ENCODE data around the gene ARHGAP9.
A peak's percentile ranks its signal among the peaks of the same experiment; 100 is the strongest.

Gene ARHGAP9

DNA sequence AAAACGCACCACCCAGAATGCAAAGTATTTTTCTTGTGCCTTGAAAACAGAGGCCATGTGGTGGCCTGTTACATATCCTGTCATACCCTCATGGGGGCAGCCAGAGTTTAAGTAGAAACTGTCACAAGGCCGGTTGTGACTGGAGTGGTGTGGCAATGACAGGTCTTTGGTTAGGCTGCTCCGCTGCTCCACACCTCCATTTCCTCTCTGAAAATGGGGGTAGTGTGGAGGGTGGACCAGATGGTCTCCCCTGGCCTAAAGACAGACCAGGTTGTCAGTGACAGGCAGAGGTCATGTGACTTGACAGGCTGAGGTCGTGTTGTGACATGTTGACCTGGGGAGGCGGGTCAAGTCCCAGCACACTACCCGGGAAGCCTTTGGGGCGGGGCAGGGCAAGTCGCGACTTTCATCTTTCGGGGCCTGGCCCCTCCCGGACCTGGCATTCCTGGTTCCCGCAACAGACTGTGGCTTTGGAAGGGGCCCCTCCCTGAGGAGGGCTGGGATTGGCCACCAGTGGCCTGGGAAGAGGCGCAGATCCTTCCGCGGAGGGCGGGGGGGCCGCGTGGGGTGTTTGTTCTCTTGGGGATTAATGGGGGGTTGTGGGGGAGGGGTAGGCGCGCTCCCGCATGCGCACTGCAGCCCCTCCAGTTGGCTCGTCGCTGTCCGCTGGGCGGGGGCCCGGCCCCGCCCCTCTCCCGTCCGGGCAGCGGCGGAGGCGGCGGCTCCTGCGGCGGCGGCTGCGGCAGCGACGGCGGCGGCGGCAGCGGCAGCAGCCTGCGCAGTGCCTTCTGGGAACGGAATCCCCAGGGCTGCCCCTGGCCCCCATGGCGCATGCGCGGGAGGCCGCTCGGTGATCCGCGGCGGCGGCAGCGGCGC lies 42.6 kb upstream of the ARHGAP9 start, which contains the start of gene MBD6 (continued):
- TF ChIP-seq, protein P1, sequence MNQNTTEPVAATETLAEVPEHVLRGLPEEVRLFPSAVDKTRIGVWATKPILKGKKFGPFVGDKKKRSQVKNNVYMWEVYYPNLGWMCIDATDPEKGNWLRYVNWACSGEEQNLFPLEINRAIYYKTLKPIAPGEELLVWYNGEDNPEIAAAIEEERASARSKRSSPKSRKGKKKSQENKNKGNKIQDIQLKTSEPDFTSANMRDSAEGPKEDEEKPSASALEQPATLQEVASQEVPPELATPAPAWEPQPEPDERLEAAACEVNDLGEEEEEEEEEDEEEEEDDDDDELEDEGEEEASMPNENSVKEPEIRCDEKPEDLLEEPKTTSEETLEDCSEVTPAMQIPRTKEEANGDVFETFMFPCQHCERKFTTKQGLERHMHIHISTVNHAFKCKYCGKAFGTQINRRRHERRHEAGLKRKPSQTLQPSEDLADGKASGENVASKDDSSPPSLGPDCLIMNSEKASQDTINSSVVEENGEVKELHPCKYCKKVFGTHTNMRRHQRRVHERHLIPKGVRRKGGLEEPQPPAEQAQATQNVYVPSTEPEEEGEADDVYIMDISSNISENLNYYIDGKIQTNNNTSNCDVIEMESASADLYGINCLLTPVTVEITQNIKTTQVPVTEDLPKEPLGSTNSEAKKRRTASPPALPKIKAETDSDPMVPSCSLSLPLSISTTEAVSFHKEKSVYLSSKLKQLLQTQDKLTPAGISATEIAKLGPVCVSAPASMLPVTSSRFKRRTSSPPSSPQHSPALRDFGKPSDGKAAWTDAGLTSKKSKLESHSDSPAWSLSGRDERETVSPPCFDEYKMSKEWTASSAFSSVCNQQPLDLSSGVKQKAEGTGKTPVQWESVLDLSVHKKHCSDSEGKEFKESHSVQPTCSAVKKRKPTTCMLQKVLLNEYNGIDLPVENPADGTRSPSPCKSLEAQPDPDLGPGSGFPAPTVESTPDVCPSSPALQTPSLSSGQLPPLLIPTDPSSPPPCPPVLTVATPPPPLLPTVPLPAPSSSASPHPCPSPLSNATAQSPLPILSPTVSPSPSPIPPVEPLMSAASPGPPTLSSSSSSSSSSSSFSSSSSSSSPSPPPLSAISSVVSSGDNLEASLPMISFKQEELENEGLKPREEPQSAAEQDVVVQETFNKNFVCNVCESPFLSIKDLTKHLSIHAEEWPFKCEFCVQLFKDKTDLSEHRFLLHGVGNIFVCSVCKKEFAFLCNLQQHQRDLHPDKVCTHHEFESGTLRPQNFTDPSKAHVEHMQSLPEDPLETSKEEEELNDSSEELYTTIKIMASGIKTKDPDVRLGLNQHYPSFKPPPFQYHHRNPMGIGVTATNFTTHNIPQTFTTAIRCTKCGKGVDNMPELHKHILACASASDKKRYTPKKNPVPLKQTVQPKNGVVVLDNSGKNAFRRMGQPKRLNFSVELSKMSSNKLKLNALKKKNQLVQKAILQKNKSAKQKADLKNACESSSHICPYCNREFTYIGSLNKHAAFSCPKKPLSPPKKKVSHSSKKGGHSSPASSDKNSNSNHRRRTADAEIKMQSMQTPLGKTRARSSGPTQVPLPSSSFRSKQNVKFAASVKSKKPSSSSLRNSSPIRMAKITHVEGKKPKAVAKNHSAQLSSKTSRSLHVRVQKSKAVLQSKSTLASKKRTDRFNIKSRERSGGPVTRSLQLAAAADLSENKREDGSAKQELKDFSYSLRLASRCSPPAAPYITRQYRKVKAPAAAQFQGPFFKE (tag by site-specific recombination; IDR thresholded peaks at IDR 0.05; ENCODE audit: borderline replicate concordance), result no peak
- TF ChIP-seq ZNF48 (tag by site-specific recombination; IDR thresholded peaks at IDR 0.05) (no peak), ZFP69B (tag by site-specific recombination; IDR thresholded peaks at IDR 0.05) (peak; percentile 63), ZNF571 (tag by site-specific recombination; IDR thresholded peaks at IDR 0.05) (no peak), BCL11B (tag by site-specific recombination; IDR thresholded peaks at IDR 0.05; ENCODE audit: low read depth) (peak; percentile 95), ZNF473 (tag by site-specific recombination; IDR thresholded peaks at IDR 0.05) (no peak), OSR2 (tag by site-specific recombination; IDR thresholded peaks at IDR 0.05) (0 out of 2 replicates have a peak, but pooled peaks have one; percentile 36), KLF9 (tag by site-specific recombination; IDR thresholded peaks at IDR 0.05; ENCODE audit: low read depth) (peak; percentile 74), ZNF223 (tag by site-specific recombination; IDR thresholded peaks at IDR 0.05) (no peak), ZNF555 (tag by site-specific recombination; conservative IDR thresholded peaks at IDR 0.05) (no peak), ZSCAN23 (tag by site-specific recombination; IDR thresholded peaks at IDR 0.05) (0 out of 2 replicates have a peak, but pooled peaks have one; percentile 55), ZNF830 (tag by site-specific recombination; IDR thresholded peaks at IDR 0.05; ENCODE audit: low read depth) (no peak), ZNF768 (tag by site-specific recombination; IDR thresholded peaks at IDR 0.05) (no peak), ZFP3 (tag by site-specific recombination; IDR thresholded peaks at IDR 0.05; ENCODE audit: low read depth) (no peak), ZNF394 (tag by site-specific recombination; IDR thresholded peaks at IDR 0.05; ENCODE audit: borderline replicate concordance) (peak; percentile 86), SP2 (tag by site-specific recombination; IDR thresholded peaks at IDR 0.05) (peak; percentile 75), ZNF785 (tag by site-specific recombination; IDR thresholded peaks at IDR 0.05) (no peak), ZNF843 (tag by site-specific recombination; IDR thresholded peaks at IDR 0.05) (peak; percentile 60), ZNF548 (tag by site-specific recombination; IDR thresholded peaks at IDR 0.05) (no peak), ZNF324 (tag by site-specific recombination; IDR thresholded peaks at IDR 0.05) (peak; percentile 74; the same call in 1 of the 2 replicates), ZNF558 (tag by site-specific recombination; IDR thresholded peaks at IDR 0.05) (0 out of 2 replicates have a peak, but pooled peaks have one; percentile 23), MZF1 (tag by site-specific recombination; IDR thresholded peaks at IDR 0.05; ENCODE audit: borderline replicate concordance) (peak; percentile 27; the same call in 1 of the 2 replicates), ZNF530 (tag by site-specific recombination; IDR thresholded peaks at IDR 0.05; ENCODE audit: low read depth) (no peak), ZNF174 (tag by site-specific recombination; IDR thresholded peaks at IDR 0.05) (no peak), ZNF366 (tag by site-specific recombination; conservative IDR thresholded peaks at IDR 0.05) (peak; percentile 96), SP3 (tag by site-specific recombination; IDR thresholded peaks at IDR 0.05) (peak; percentile 90), ZXDB (tag by site-specific recombination; IDR thresholded peaks at IDR 0.05) (peak; percentile 72), SCRT2 (tag by site-specific recombination; IDR thresholded peaks at IDR 0.05) (peak; percentile 83)
- TF ChIP-seq, protein P2, sequence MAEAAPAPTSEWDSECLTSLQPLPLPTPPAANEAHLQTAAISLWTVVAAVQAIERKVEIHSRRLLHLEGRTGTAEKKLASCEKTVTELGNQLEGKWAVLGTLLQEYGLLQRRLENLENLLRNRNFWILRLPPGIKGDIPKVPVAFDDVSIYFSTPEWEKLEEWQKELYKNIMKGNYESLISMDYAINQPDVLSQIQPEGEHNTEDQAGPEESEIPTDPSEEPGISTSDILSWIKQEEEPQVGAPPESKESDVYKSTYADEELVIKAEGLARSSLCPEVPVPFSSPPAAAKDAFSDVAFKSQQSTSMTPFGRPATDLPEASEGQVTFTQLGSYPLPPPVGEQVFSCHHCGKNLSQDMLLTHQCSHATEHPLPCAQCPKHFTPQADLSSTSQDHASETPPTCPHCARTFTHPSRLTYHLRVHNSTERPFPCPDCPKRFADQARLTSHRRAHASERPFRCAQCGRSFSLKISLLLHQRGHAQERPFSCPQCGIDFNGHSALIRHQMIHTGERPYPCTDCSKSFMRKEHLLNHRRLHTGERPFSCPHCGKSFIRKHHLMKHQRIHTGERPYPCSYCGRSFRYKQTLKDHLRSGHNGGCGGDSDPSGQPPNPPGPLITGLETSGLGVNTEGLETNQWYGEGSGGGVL (tag by site-specific recombination; IDR thresholded peaks at IDR 0.05), result peak; percentile 71
- TF ChIP-seq, protein P3, sequence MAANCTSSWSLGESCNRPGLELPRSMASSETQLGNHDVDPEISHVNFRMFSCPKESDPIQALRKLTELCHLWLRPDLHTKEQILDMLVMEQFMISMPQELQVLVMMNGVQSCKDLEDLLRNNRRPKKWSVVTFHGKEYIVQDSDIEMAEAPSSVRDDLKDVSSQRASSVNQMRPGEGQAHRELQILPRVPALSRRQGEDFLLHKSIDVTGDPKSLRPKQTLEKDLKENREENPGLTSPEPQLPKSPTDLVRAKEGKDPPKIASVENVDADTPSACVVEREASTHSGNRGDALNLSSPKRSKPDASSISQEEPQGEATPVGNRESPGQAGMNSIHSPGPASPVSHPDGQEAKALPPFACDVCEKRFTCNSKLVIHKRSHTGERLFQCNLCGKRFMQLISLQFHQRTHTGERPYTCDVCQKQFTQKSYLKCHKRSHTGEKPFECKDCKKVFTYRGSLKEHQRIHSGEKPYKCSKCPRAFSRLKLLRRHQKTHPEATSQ (tag by site-specific recombination; IDR thresholded peaks at IDR 0.05), result no peak
- TF ChIP-seq, protein P4, sequence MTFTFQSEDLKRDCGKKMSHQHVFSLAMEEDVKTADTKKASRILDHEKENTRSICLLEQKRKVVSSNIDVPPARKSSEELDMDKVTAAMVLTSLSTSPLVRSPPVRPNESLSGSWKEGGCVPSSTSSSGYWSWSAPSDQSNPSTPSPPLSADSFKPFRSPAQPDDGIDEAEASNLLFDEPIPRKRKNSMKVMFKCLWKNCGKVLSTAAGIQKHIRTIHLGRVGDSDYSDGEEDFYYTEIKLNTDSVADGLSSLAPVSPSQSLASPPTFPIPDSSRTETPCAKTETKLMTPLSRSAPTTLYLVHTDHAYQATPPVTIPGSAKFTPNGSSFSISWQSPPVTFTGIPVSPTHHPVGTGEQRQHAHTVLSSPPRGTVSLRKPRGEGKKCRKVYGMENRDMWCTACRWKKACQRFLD (tag by site-specific recombination; IDR thresholded peaks at IDR 0.05), result no peak

Data from HEK293 (cell line).